ENCODE results near the gene OR7G1. TPM values are rescaled to one million over a fixed set of nuclear protein-coding genes. Genes with fewer than 3 reads are reported as not detected.

OR7G1 gene
- total and polyA plus RNA-seq, 2 of the 8 experiments (the other 6 are each of a cell fraction or from before 2014, with no cell fraction given) = not detected

DNA sequence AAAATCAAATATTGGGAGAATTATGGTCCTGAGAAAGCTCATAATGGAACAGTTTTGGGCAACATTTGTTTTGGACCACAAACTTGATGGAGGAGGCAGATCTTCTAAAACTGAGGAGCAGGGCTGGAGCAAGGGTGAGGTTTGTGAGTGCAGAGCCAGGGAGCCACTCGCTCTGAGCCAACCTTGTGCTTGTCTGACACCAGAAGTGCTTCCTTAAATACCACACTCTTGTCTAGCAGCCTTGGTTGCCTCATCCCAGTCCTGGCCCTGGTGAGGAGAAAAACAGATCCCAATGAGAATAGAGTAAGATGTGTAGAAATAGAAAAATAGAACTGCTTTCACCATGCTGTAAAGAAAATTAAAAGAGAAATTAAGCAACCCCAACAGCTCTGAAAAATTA is 31.3 kb upstream of the OR7G1 start (continued):
- no peak for TF ChIP-seq RNF2 (IDR thresholded peaks at IDR 0.05; ENCODE audit: borderline replicate concordance, low read depth, low read length, missing control alignments, poor library complexity, severe bottlenecking)
- TF ChIP-seq POLR2A (IDR thresholded peaks at IDR 0.05; ENCODE audit: control extremely low read depth in 1 of 2, low read depth in 2 of 2, low read length in 2 of 2) = no peak

Measured in H1 (cell line).